Suprapubic skin (tissue), 4 donors: Measurements from ENCODE around the gene MBNL2.

Experiments used
- CTCF ChIP-seq, 2 donors: fragments of 200-600 bp in 1 of 2; fragments of 450-650 bp in 1 of 2; sonication (generic) in 1 of 2; IDR thresholded peaks; one replicate each; pipeline ENCODE4 v1.5.1; 2016 to 2019; ENCODE audit warnings: antibody characterized with exemption in 2 of 2, mild to moderate bottlenecking in 1 of 2, moderate library complexity in 1 of 2
- POLR2A ChIP-seq, 2 donors: fragments of 450-650 bp; IDR thresholded peaks; one replicate each; pipeline ENCODE4 v1.6.1; 2017; ENCODE audit warnings: antibody characterized with exemption in 2 of 2, mild to moderate bottlenecking in 2 of 2, moderate library complexity in 2 of 2
- POLR2AphosphoS5 ChIP-seq, 3 donors: sonication (generic); formaldehyde crosslinking; IDR thresholded peaks; one replicate each; pipeline ENCODE4 v1.6.1; 2017; ENCODE audit warnings: antibody characterized with exemption in 3 of 3

GRCh38 chr13:97366172-97366688 lies 144.1 kb downstream of the MBNL2 start:
- TF ChIP-seq POLR2AphosphoS5 (IDR thresholded peaks at IDR 0.05) (no peak), CTCF (IDR thresholded peaks at IDR 0.05) (no peak), POLR2A (IDR thresholded peaks at IDR 0.05) (no peak)
